ENCODE data around the gene ANKS1B.

The ANKS1B gene

GRCh38 chr12:98697209-98697608, 1287.5 kb downstream of the ANKS1B start:
- no peak for DNase-seq

- no peak for DNase-seq
Observed at GRCh38 chr12:98696036-98696646, 1288.6 kb downstream of the ANKS1B start.

GRCh38 chr12:98691351-98691750, 1293.4 kb downstream of the ANKS1B start:
- DNase-seq: no peak

GRCh38 chr12:98686603-98687002, 1298.1 kb downstream of the ANKS1B start:
- DNase-seq: no peak

Measured in NCI-H1930 (cell line).